NB4 (cell line): ENCODE measurements around the gene SLC25A1.

Experiments used
- POLR2A ChIP-seq: IDR thresholded peaks from 2 replicates; pipeline ENCODE4 v1.6.1; 2011; ENCODE audit warnings: mild to moderate bottlenecking; ENCODE audit not compliant: insufficient read length; ENCODE audit errors: extremely low read depth
- TF ChIP-seq, protein P1 (sequence below): IDR thresholded peaks from one replicate; pipeline ENCODE4 v1.5.1; 2012; ENCODE audit warnings: low read depth, low read length
- TF ChIP-seq, protein P2 (sequence below): IDR thresholded peaks from 2 replicates; pipeline ENCODE4 v1.6.1; 2011; ENCODE audit warnings: low read depth, low read length

GRCh38 chr22:19139974-19140373, 38.6 kb downstream of the SLC25A1 start:
- TF ChIP-seq, protein P1, sequence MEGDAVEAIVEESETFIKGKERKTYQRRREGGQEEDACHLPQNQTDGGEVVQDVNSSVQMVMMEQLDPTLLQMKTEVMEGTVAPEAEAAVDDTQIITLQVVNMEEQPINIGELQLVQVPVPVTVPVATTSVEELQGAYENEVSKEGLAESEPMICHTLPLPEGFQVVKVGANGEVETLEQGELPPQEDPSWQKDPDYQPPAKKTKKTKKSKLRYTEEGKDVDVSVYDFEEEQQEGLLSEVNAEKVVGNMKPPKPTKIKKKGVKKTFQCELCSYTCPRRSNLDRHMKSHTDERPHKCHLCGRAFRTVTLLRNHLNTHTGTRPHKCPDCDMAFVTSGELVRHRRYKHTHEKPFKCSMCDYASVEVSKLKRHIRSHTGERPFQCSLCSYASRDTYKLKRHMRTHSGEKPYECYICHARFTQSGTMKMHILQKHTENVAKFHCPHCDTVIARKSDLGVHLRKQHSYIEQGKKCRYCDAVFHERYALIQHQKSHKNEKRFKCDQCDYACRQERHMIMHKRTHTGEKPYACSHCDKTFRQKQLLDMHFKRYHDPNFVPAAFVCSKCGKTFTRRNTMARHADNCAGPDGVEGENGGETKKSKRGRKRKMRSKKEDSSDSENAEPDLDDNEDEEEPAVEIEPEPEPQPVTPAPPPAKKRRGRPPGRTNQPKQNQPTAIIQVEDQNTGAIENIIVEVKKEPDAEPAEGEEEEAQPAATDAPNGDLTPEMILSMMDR = no peak
- TF ChIP-seq POLR2A = no peak
- TF ChIP-seq, protein P2, sequence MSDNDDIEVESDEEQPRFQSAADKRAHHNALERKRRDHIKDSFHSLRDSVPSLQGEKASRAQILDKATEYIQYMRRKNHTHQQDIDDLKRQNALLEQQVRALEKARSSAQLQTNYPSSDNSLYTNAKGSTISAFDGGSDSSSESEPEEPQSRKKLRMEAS = no peak
